Right lobe of liver (tissue), 6 donors: ENCODE results near the gene ADH1B. TPM values are rescaled to one million over a fixed set of nuclear protein-coding genes. Genes with fewer than 3 reads are reported as not detected.

Experiments used
- ATAC-seq, 4 donors: fragments of 200-7000 bp; cut with Tn5 transposase; one replicate each; pipeline ENCODE4 v1.9.1; 2020; ENCODE audit warnings: mild to moderate bottlenecking in 4 of 4, moderate library complexity in 4 of 4
- DNase-seq, 3 donors: peaks; one replicate each; pipeline ENCODE4 v3.0.0-alpha.2; 2020
- H3K27ac ChIP-seq, 3 donors: fragments of 200-600 bp; one replicate each; pipeline ENCODE4 v1.8.0; 2022
- H3K27me3 ChIP-seq, 2 donors: fragments of 200-600 bp; one replicate each; pipeline ENCODE4 v1.8.0; 2022
- H3K36me3 ChIP-seq, 4 donors: fragments of 200-600 bp; sonication (generic) in 1 of 4; one replicate each; pipeline versions ENCODE4 v1.5.1 to v1.8.0; 2017 to 2022; ENCODE audit warnings: control low read depth in 1 of 4
- H3K4me1 ChIP-seq, 4 donors: fragments of 200-600 bp; sonication (generic) in 1 of 4; one replicate each; pipeline versions ENCODE4 v1.5.1 to v1.8.0; 2017 to 2022; ENCODE audit warnings: control low read depth in 1 of 4
- H3K4me3 ChIP-seq, 3 donors: fragments of 200-600 bp; one replicate each; pipeline ENCODE4 v1.8.0; 2022
- H3K9me3 ChIP-seq, 4 donors: fragments of 200-600 bp; sonication (generic) in 1 of 4; one replicate each; pipeline versions ENCODE4 v1.5.1 to v1.8.0; 2017 to 2022; ENCODE audit warnings: control low read depth in 1 of 4
- POLR2A ChIP-seq: fragments of 450-650 bp; IDR thresholded peaks from one replicate; pipeline ENCODE4 v1.6.1; 2017; ENCODE audit warnings: antibody characterized with exemption, mild to moderate bottlenecking
- WGBS: methylation state at CpG from one replicate; pipeline ENCODE4 v1.1.6; 2018; ENCODE audit warnings: low coverage, low lambda C conversion rate; ENCODE audit not compliant: insufficient coverage; ENCODE audit errors: missing lambda C conversion rate; 5-methylcytosine and 5-hydroxymethylcytosine counted together
- intact Hi-C, 2 donors: fragments of 100-400 bp; cut with DNase I; formaldehyde crosslinking; loops; one replicate each; pipeline versions ENCODE4 v1.11.2 to v1.14.1; 2022
- total RNA-seq, 6 experiments: library from RNA; depleted of rRNA in 2 of 6; stranded (reverse); fragments of >200 nt in 2 of 6; fragmentation: NEBNext Ultra II Directional in 3 of 6; extraction: Animal tissue kit (Norgen Biotek cat#: 25700) in 3 of 6; gene quantifications; one replicate each; pipeline versions ENCODE4 v1.1.0 to v1.2.4, GENCODE V29; 2016 to 2023
- TF ChIP-seq, protein P1 (sequence below), 4 donors: fragments of 200-600 bp in 3 of 4; fragments of 450-650 bp in 1 of 4; IDR thresholded peaks; one replicate each; pipeline versions ENCODE4 v1.5.1 to v1.8.0; 2016 to 2022; ENCODE audit warnings: antibody characterized with exemption in 4 of 4, mild to moderate bottlenecking in 2 of 4
- donor health status: DM: no; HTN: yes; CAD: no.
- donor health status: DM: no; HTN: no; CAD: no.
- donor health status: DM: no; HTN: no; CAD: no.
- donor health status: DM: no; HTN: yes; CAD: no.
- donor health status: DM: no; HTN: yes; CAD: no.

ADH1B gene
- total RNA-seq, 6 experiments from 2014 or later: 531 to 4,444 (median 1,842) TPM

DNA sequence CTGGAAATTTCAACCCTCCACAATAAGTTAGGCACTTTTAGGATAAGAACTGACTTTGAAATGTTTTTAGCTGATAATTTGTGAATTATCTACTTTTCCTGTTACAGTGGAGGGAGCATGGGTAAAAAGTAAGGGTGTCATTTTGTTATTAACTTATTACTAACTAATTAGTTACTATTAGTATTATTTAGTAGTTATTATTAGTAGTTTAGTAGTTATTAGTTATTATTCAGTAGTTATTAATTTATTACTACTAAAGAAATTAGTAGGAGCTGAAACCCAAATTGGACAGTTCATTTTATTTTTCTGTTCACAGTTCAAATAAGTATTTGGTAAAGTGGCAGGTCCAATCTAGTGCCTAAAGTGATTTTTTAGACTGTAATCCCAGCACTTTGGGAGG lies 35.8 kb downstream of the ADH1B start:
- ATAC-seq (no peak), DNase-seq (no peak)
- no peaks in the 10 kb centered on the region for H3K4me1 ChIP-seq
- no peaks in the 10 kb centered on the region for H3K9me3 ChIP-seq
- no peak overlapping the region for H3K4me3 ChIP-seq
- TF ChIP-seq, protein P1, sequence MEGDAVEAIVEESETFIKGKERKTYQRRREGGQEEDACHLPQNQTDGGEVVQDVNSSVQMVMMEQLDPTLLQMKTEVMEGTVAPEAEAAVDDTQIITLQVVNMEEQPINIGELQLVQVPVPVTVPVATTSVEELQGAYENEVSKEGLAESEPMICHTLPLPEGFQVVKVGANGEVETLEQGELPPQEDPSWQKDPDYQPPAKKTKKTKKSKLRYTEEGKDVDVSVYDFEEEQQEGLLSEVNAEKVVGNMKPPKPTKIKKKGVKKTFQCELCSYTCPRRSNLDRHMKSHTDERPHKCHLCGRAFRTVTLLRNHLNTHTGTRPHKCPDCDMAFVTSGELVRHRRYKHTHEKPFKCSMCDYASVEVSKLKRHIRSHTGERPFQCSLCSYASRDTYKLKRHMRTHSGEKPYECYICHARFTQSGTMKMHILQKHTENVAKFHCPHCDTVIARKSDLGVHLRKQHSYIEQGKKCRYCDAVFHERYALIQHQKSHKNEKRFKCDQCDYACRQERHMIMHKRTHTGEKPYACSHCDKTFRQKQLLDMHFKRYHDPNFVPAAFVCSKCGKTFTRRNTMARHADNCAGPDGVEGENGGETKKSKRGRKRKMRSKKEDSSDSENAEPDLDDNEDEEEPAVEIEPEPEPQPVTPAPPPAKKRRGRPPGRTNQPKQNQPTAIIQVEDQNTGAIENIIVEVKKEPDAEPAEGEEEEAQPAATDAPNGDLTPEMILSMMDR (IDR thresholded peaks at IDR 0.05): no peak
- TF ChIP-seq POLR2A: no peak
- H3K27ac ChIP-seq: no peak overlapping the region
- peaks cover 0 to 77% (median 29%) of the 10 kb centered on the region in 4 donors for H3K36me3 ChIP-seq
- H3K27me3 ChIP-seq: no peaks in the 10 kb centered on the region
- intact Hi-C loops: loop anchor here in 1 of 2 donors (10.0 kb wide), 1 partner anchor 161 kb away; no protein-coding TSS in a partner anchor

DNA sequence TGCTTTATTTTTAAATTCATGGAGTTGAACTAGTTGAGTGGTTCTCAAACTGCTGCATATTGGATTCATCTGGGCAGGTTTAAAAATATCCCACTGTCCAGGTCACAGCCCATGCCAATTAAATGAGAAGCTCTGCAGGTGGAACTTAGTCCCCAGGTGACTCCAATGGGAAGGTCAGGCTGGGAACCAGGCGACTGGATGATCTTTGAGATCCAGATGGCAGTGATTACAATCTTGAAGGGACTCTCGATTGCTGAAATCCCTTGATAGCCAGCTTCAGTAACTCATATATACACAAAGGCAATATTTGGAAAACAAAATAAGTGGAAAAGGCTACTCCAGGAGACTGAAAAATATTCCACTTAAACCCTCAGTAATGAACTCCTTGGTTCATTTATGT lies 38.5 kb downstream of the ADH1B start:
- Histone ChIP-seq H3K4me3 (no peak overlapping the region), H3K36me3 (peaks cover 0 to 95% (median 39%) of the 10 kb centered on the region in 4 donors), H3K4me1 (no peaks in the 10 kb centered on the region), H3K27ac (no peak overlapping the region), H3K9me3 (no peaks in the 10 kb centered on the region), H3K27me3 (no peaks in the 10 kb centered on the region)
- DNase-seq (no peak), ATAC-seq (peak in 3 of 4 donors; percentile 9 to 34 (median 18))
- TF ChIP-seq POLR2A: no peak
- TF ChIP-seq, protein P1 (IDR thresholded peaks at IDR 0.05): no peak
- WGBS: 60% methylated on average over 2 of the region's 2 CpGs
- intact Hi-C loops: loop anchor here in 1 of 2 donors (10.0 kb wide), 1 partner anchor 158 kb away; no protein-coding TSS in a partner anchor

DNA sequence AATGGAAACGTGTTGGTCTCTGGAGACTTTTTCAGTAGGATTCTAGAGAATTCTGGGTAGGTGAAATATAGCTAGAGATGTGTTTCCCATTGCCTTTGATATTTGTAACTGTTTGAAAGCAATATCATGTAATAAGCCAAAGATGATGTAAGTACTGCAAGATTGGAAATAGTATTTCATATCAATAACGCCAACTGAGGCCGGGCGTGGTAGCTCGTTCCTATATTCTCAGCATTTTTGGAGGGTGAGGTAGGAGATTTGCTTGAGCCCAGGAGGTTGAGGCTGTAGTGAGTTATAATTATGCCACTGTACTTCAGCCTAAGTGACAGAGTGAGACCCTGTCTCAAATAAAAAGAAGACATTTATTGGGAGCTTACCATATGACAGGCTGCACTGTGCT lies 39.9 kb downstream of the ADH1B start:
- 82% methylated on average over 5 of the region's 5 CpGs for WGBS
- H3K27ac ChIP-seq: no peak overlapping the region
- no peak for TF ChIP-seq POLR2A
- TF ChIP-seq, protein P1 (IDR thresholded peaks at IDR 0.05): no peak
- no peaks in the 10 kb centered on the region for H3K9me3 ChIP-seq
- DNase-seq (no peak), ATAC-seq (no peak)
- H3K36me3 ChIP-seq: peaks cover 0 to 95% (median 33%) of the 10 kb centered on the region in 4 donors
- no peaks in the 10 kb centered on the region for H3K4me1 ChIP-seq
- H3K4me3 ChIP-seq: no peak overlapping the region
- H3K27me3 ChIP-seq: no peaks in the 10 kb centered on the region
- intact Hi-C loops: loop anchor here in 1 of 2 donors (10.0 kb wide), 1 partner anchor 156 kb away; no protein-coding TSS in a partner anchor

DNA sequence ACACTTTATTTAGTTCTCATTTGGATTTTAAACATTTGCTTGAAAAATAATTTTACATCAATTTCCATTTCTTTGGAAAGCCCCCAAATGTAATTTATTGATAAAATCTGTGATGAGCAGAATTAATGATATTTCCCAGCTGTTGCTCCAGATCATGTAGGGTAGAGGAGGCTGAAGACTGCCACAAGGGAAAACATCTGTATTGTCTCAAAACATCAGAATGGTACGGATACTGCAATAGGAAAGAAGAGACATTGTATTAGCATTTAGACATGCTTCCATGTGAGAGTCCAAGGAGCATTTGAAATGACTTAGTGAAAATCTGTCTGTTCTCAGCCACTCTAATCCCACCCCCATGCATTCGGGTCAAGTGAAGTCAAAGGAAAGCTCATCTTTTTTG lies 44.8 kb downstream of the ADH1B start:
- TF ChIP-seq POLR2A: no peak
- 67% methylated on average over 2 of the region's 2 CpGs for WGBS
- no peaks in the 10 kb centered on the region for H3K27me3 ChIP-seq
- ATAC-seq (no peak), DNase-seq (no peak)
- peaks cover 0 to 51% (median 16%) of the 10 kb centered on the region in 4 donors for H3K36me3 ChIP-seq
- no peak overlapping the region for H3K27ac ChIP-seq
- H3K9me3 ChIP-seq: no peaks in the 10 kb centered on the region
- no peak overlapping the region for H3K4me3 ChIP-seq
- no peaks in the 10 kb centered on the region for H3K4me1 ChIP-seq
- intact Hi-C loops: no loop called here

DNA sequence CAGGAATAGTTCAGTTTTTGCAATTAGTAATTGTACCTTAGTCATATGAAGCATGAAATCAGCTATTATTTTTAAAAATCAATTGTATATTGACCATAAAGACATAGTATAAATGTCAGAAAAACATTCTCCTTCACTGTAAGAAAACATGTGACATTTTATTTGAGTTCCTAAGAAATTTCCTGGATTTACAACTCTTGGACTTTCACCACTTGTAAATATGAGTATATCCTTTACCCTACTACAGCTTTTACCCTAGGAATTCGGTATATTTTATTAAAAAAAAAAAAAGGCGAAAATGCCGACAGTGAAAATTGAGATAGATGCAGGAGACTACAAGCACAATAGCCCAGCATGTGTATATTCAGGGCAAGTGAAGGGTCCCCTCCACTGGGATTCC lies 45.3 kb downstream of the ADH1B start:
- intact Hi-C loops: no loop called here

More for the DNA sequence above, 45.3 kb downstream of the ADH1B start:
- 72% methylated on average over 3 of the region's 3 CpGs for WGBS
- Histone ChIP-seq H3K36me3 (peaks cover 0 to 46% (median 13%) of the 10 kb centered on the region in 4 donors), H3K9me3 (no peaks in the 10 kb centered on the region), H3K4me3 (no peak overlapping the region), H3K27me3 (no peaks in the 10 kb centered on the region), H3K27ac (no peak overlapping the region), H3K4me1 (no peaks in the 10 kb centered on the region)
- no peak for ATAC-seq
- DNase-seq: no peak
- no peak for TF ChIP-seq POLR2A
- TF ChIP-seq, protein P1 (IDR thresholded peaks at IDR 0.05): no peak
